H1 (cell line): Measurements from ENCODE around the gene ANXA2R. TPM values are rescaled to one million over a fixed set of nuclear protein-coding genes. Genes with fewer than 3 reads are reported as not detected.
A peak's percentile ranks its signal among the peaks of the same experiment; 100 is the strongest.

Source experiments
- CTCF ChIA-PET: fragments of 300-600 bp; sonication (Branson Sonifier 250); formaldehyde crosslinking; loops from one replicate; lab custom pipeline; 2021; ENCODE audit not compliant: partially characterized antibody; lab: Charles Lee
- POLR2A ChIA-PET: fragments of 300-600 bp; sonication (Branson Sonifier 250); formaldehyde crosslinking; loops from one replicate; lab custom pipeline; 2021; ENCODE audit warnings: inconsistent platforms; ENCODE audit not compliant: partially characterized antibody; lab: Charles Lee
- DNase-seq, 2 experiments: peaks; one replicate each; pipeline versions ENCODE4 v3.0.0 to v3.0.0-alpha.2; 2010 to 2022; ENCODE audit warnings: low spot score in 2 of 2, low read depth in 1 of 2, mixed read lengths in 1 of 2
- FAIRE-seq: peaks from 2 replicates; lab custom pipeline; 2011; peaks lifted over from hg19 to GRCh38; lab: Jason Lieb, UNC
- H2AFZ ChIP-seq: 2 replicates; pipeline ENCODE4 v1.8.1; 2012; ENCODE audit warnings: low read length, inconsistent platforms
- H2AK5ac ChIP-seq: 2 replicates; pipeline ENCODE4 v1.6.1; 2013; ENCODE audit warnings: low read depth, low read length
- H2BK120ac ChIP-seq: replicated peaks from 2 replicates; pipeline ENCODE3; 2013; ENCODE audit warnings: low read depth, low read length, inconsistent platforms
- H2BK12ac ChIP-seq: 2 replicates; pipeline ENCODE4 v1.6.1; 2013; ENCODE audit warnings: low read depth, low read length
- H2BK15ac ChIP-seq: 2 replicates; pipeline ENCODE4 v1.6.1; 2013; ENCODE audit warnings: low read length
- H2BK20ac ChIP-seq: 2 replicates; pipeline ENCODE4 v1.6.1; 2013; ENCODE audit warnings: low read length
- H2BK5ac ChIP-seq: 2 replicates; pipeline ENCODE4 v1.6.1; 2013; ENCODE audit warnings: low read depth, low read length
- H3K14ac ChIP-seq: 2 replicates; pipeline ENCODE4 v1.6.1; 2013; ENCODE audit warnings: inconsistent platforms; ENCODE audit not compliant: insufficient read length
- H3K18ac ChIP-seq: 2 replicates; pipeline ENCODE4 v1.6.1; 2013; ENCODE audit warnings: low read length; ENCODE audit errors: extremely low read depth
- H3K23ac ChIP-seq: 2 replicates; pipeline ENCODE4 v1.6.1; 2013; ENCODE audit warnings: inconsistent platforms; ENCODE audit not compliant: insufficient read length
- H3K23me2 ChIP-seq: 2 replicates; pipeline ENCODE4 v1.6.1; 2013; ENCODE audit warnings: low read depth, low read length
- H3K27ac ChIP-seq: 2 replicates; pipeline ENCODE4 v1.6.1; 2011; ENCODE audit warnings: low read depth, low read length, inconsistent platforms
- H3K27me3 ChIP-seq, 4 experiments: replicated peaks in 1 of 4; 1 replicate in 1 of 4; 2 replicates in 3 of 4; pipeline versions ENCODE4 v1.6.1 to v1.8.1; 2011 to 2013; ENCODE audit warnings: low read length in 3 of 4, mild to moderate bottlenecking in 3 of 4, inconsistent platforms in 2 of 4, mixed read lengths in 2 of 4, moderate library complexity in 1 of 4; ENCODE audit not compliant: control insufficient read depth in 3 of 4, insufficient read depth in 3 of 4; ENCODE audit errors: extremely low read depth in 1 of 4
- H3K36me3 ChIP-seq, 4 experiments: 2 replicates each; pipeline versions ENCODE4 v1.6.1 to v1.8.1; 2011 to 2013; ENCODE audit warnings: mild to moderate bottlenecking in 4 of 4, low read length in 3 of 4, moderate library complexity in 2 of 4, control low read depth in 1 of 4, inconsistent platforms in 1 of 4; ENCODE audit not compliant: insufficient read depth in 4 of 4, control insufficient read depth in 2 of 4
- H3K4ac ChIP-seq: replicated peaks from 2 replicates; pipeline ENCODE3; 2013; ENCODE audit warnings: low read length, low read depth, mixed read lengths, inconsistent platforms; ENCODE audit not compliant: insufficient read length
- H3K4me1 ChIP-seq, 4 experiments: replicated peaks in 1 of 4; 1 replicate in 1 of 4; 2 replicates in 3 of 4; pipeline versions ENCODE4 v1.6.1 to v1.8.1; 2011 to 2013; ENCODE audit warnings: low read length in 3 of 4, inconsistent platforms in 2 of 4, mixed read lengths in 1 of 4; ENCODE audit not compliant: insufficient read depth in 4 of 4, control insufficient read depth in 3 of 4
- H3K4me2 ChIP-seq, 2 experiments: 2 replicates each; pipeline versions ENCODE4 v1.6.1 to v1.8.1; 2011 to 2013; ENCODE audit warnings: low read depth in 2 of 2, low read length in 2 of 2, control low read depth in 1 of 2, inconsistent platforms in 1 of 2, mild to moderate bottlenecking in 1 of 2; ENCODE audit not compliant: insufficient read depth in 1 of 2
- H3K4me3 ChIP-seq, 4 experiments: fragments of 200-600, 300-600 bp in 1 of 4; sonication (generic), shearing (Covaris generic), sonication (Bioruptor Twin) in 1 of 4; 2 replicates each; pipeline versions ENCODE4 v1.5.1 to v1.8.1; 2011 to 2016; ENCODE audit warnings: low read length in 4 of 4, low read depth in 3 of 4, control low read depth in 2 of 4, inconsistent platforms in 2 of 4, mild to moderate bottlenecking in 2 of 4, mixed read lengths in 1 of 4, moderate library complexity in 1 of 4; ENCODE audit not compliant: insufficient read depth in 2 of 4; ENCODE audit errors: extremely low read depth in 1 of 4
- H3K56ac ChIP-seq: replicated peaks from 2 replicates; pipeline ENCODE3; 2013; ENCODE audit warnings: low read depth, mild to moderate bottlenecking, mixed read lengths, low read length, inconsistent platforms; ENCODE audit not compliant: insufficient read length
- H3K79me1 ChIP-seq: 2 replicates; pipeline ENCODE4 v1.6.1; 2013; ENCODE audit warnings: low read depth, low read length, control low read depth
- H3K79me2 ChIP-seq, 2 experiments: 2 replicates each; pipeline versions ENCODE4 v1.6.1 to v1.8.1; 2012 to 2013; ENCODE audit warnings: low read length in 2 of 2, mild to moderate bottlenecking in 2 of 2, inconsistent platforms in 1 of 2; ENCODE audit not compliant: insufficient read depth in 2 of 2, control insufficient read depth in 1 of 2
- H3K9ac ChIP-seq, 4 experiments: replicated peaks in 1 of 4; 1 replicate in 1 of 4; 2 replicates in 3 of 4; pipeline versions ENCODE4 v1.6.1 to v1.8.1; 2011 to 2013; ENCODE audit warnings: low read depth in 3 of 4, low read length in 3 of 4, control low read depth in 2 of 4, mild to moderate bottlenecking in 2 of 4, moderate library complexity in 2 of 4, inconsistent platforms in 1 of 4; ENCODE audit errors: extremely low read depth in 1 of 4
- H3K9me3 ChIP-seq, 2 experiments: 2 replicates each; pipeline versions ENCODE4 v1.6.1 to v1.8.1; 2012 to 2013; ENCODE audit warnings: mild to moderate bottlenecking in 2 of 2, moderate library complexity in 2 of 2, control low read depth in 1 of 2, inconsistent platforms in 1 of 2, low read depth in 1 of 2, low read length in 1 of 2, mixed read lengths in 1 of 2; ENCODE audit not compliant: insufficient read depth in 2 of 2
- H4K20me1 ChIP-seq, 2 experiments: replicated peaks in 1 of 2; 2 replicates each; pipeline versions ENCODE3 to v1.8.1; 2011 to 2013; ENCODE audit warnings: inconsistent platforms in 2 of 2, low read length in 2 of 2, mild to moderate bottlenecking in 1 of 2; ENCODE audit not compliant: insufficient read depth in 2 of 2, control insufficient read depth in 1 of 2
- H4K5ac ChIP-seq: 2 replicates; pipeline ENCODE4 v1.6.1; 2013; ENCODE audit warnings: low read length, low read depth, mixed read lengths, inconsistent platforms; ENCODE audit not compliant: insufficient read length
- H4K8ac ChIP-seq: 2 replicates; pipeline ENCODE4 v1.8.0; 2013; ENCODE audit warnings: mild to moderate bottlenecking, moderate library complexity, low read length, inconsistent platforms; ENCODE audit not compliant: insufficient read depth; ENCODE audit errors: extremely low read depth
- H4K91ac ChIP-seq: replicated peaks from 2 replicates; pipeline ENCODE3; 2013; ENCODE audit warnings: low read length, mixed read lengths, inconsistent platforms; ENCODE audit not compliant: insufficient read length
- BRCA1 ChIP-seq: IDR thresholded peaks from 2 replicates; pipeline ENCODE4 v1.6.1; 2012; ENCODE audit warnings: low read depth, low read length, improper control_type of control experiment
- CEBPB ChIP-seq: IDR thresholded peaks from 2 replicates; pipeline ENCODE4 v1.6.1; 2012; ENCODE audit warnings: low read depth, low read length
- E2F6 ChIP-seq: IDR thresholded peaks from 2 replicates; pipeline ENCODE4 v1.6.1; 2012; ENCODE audit warnings: inconsistent platforms
- JUND ChIP-seq: IDR thresholded peaks from 2 replicates; pipeline ENCODE4 v1.6.1; 2011; ENCODE audit warnings: mild to moderate bottlenecking, improper control_type of control experiment, low read length
- RNF2 ChIP-seq: fragments of 200-900, 300-1000 bp; sonication (generic); IDR thresholded peaks from 2 replicates; pipeline ENCODE4 v1.7.1; 2016; ENCODE audit warnings: borderline replicate concordance, low read depth, mild to moderate bottlenecking, antibody characterized with exemption, low read length; ENCODE audit not compliant: poor library complexity, severe bottlenecking; ENCODE audit errors: missing control alignments
- SAP30 ChIP-seq: fragments of 300-600 bp; sonication (generic); IDR thresholded peaks from 2 replicates; pipeline ENCODE4 v1.7.1; 2012; ENCODE audit warnings: low read length, moderate library complexity, mild to moderate bottlenecking, inconsistent platforms; ENCODE audit not compliant: insufficient read depth, insufficient replicate concordance
- SUZ12 ChIP-seq: fragments of 200-600 bp; sonication (generic); IDR thresholded peaks from 2 replicates; pipeline ENCODE4 v1.6.1; 2012; ENCODE audit warnings: mild to moderate bottlenecking, inconsistent platforms, low read length, moderate library complexity, mixed read lengths
- TAF7 ChIP-seq: optimal IDR thresholded peaks from 2 replicates; pipeline ENCODE3; 2011; ENCODE audit warnings: low read depth, mild to moderate bottlenecking, inconsistent platforms, low read length, moderate library complexity, borderline replicate concordance
- TBP ChIP-seq: IDR thresholded peaks from 2 replicates; pipeline ENCODE4 v1.6.1; 2011; ENCODE audit warnings: low read depth, low read length, improper control_type of control experiment
- TCF12 ChIP-seq: IDR thresholded peaks from 2 replicates; pipeline ENCODE4 v1.6.1; 2011; ENCODE audit warnings: low read depth, mild to moderate bottlenecking, low read length
- WGBS, 2 experiments: shearing (Covaris generic) in 1 of 2; methylation state at CpG; one replicate each; pipeline versions ENCODE4 v1.1.6 to v1.1.7; 2013 to 2015; ENCODE audit warnings: low lambda C conversion rate in 2 of 2, mixed read lengths in 2 of 2, inconsistent platforms in 1 of 2, low coverage in 1 of 2, missing lambda C conversion rate in 1 of 2; ENCODE audit not compliant: insufficient replicate concordance in 2 of 2, insufficient coverage in 1 of 2, insufficient read length in 1 of 2; ENCODE audit errors: extremely low coverage in 1 of 2, missing lambda C conversion rate in 1 of 2; 5-methylcytosine and 5-hydroxymethylcytosine counted together
- polyA plus RNA-seq, 7 experiments: library from polyadenylated mRNA; depleted of rRNA in 3 of 7; stranded (reverse) in 5 of 7; unstranded in 2 of 7; fragments of >200 nt in 5 of 7; fragments of 200-250 nt in 2 of 7; gene quantifications; 1 replicate in 5 of 7; 2 replicates in 1 of 7; 4 replicates in 1 of 7; pipeline versions ENCODE4 v1.2.1 to v1.2.3, GENCODE V29; 2011 to 2013; ENCODE audit warnings: missing spikeins in 2 of 7, mixed read lengths in 2 of 7
- total RNA-seq: library from RNA; stranded (reverse); fragmentation: NEBNext Ultra II Directional; extraction: Animal tissue kit (Norgen Biotek cat#: 25700); gene quantifications from 2 replicates; pipeline ENCODE4 v1.2.1, GENCODE V29; 2021

Gene ANXA2R
- total and polyA plus RNA-seq, 2 of the 8 experiments (the other 6 are each of a cell fraction or from before 2014, with no cell fraction given), result 0.08 to 0.17 TPM

DNA sequence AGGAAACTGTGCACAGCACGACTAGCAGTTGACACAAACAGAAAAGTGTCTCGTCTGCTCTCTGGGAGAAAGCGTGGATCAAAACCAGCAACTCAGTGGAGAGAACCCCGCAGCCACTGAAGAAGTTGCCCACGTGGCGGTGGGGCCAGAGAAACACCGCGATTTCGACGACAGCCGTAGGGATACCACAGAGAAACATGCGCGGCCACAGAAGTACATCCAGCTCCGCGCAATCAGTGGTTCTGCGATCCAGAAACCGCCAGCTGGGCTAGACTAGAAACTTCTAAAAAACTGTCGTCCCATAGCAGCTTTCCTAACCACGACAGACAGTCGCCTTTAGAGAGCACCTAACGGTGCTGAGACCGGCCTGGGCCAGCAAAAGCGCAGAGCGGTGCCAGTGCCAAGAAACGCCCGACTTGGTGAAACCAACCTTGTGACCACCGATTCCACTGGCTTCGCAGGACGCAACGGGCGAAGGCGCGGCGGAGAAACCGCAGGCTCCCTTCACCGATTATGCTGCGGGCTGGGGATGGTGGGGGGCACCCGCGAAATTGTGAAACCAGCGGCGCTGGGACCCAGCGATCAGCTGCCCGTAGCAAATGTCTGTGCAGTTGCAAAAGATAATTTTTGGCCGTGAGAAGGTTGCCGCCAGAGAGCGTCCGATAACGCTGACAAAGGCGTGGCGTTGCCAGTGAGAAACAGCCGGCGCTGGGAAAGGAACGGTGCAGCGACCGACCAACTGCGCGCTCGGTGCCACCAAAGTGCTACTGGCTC lies 2.7 kb upstream of the ANXA2R start:
- Histone ChIP-seq H2BK5ac (no peak overlapping the region), H3K79me2 (no peaks in the 10 kb centered on the region), H3K27me3 (peaks cover 55 to 87% (median 74%) of the 10 kb centered on the region in 4 experiments)
- no peak for TF ChIP-seq TAF7
- TF ChIP-seq BRCA1, result no peak
- TF ChIP-seq E2F6, result peak; percentile 88
- TF ChIP-seq JUND, result no peak
- TF ChIP-seq TBP, result no peak
- no peak for TF ChIP-seq CEBPB
- TF ChIP-seq RNF2, result peak; percentile 13
- no peak for TF ChIP-seq SAP30
- TF ChIP-seq SUZ12, result peak; percentile 95
- no peak for TF ChIP-seq TCF12

More for the DNA sequence above, 2.7 kb upstream of the ANXA2R start:
- 4% methylated on average over 58 of the region's 58 CpGs; no CpG with 5 or more reads in 1 of the 2 experiments for WGBS, 2 experiments
- Histone ChIP-seq H3K79me1 (no peaks in the 10 kb centered on the region), H4K8ac (no peak overlapping the region), H3K27ac (no peak overlapping the region), H3K9me3 (no peaks in the 10 kb centered on the region), H3K4ac (no peak overlapping the region), H3K23me2 (no peaks in the 10 kb centered on the region; the same call in 1 of the 2 replicates), H3K14ac (no peak overlapping the region), H2BK20ac (no peak overlapping the region), H4K20me1 (peaks cover 23 to 41% of the 10 kb centered on the region in 2 experiments), H2AFZ (no peak overlapping the region), H2BK15ac (no peak overlapping the region; the same call in 1 of the 2 replicates), H3K18ac (no peak overlapping the region), H4K5ac (no peak overlapping the region), H3K56ac (no peak overlapping the region), H2AK5ac (no peak overlapping the region; the same call in 1 of the 2 replicates), H2BK120ac (no peak overlapping the region), H3K4me1 (peaks cover 10 to 29% (median 14%) of the 10 kb centered on the region in 4 experiments), H3K23ac (no peak overlapping the region), H2BK12ac (no peak overlapping the region; the same call in 1 of the 2 replicates), H4K91ac (no peak overlapping the region), H3K4me2 (peak overlapping the region; percentile 72 to 84), H3K36me3 (no peaks in the 10 kb centered on the region), H3K9ac (no peak overlapping the region; a peak in 2 of 7 replicates), H3K4me3 (peak overlapping the region; percentile 25 to 57 (median 34); a peak in 6 of 8 replicates)
- DNase-seq (peak in 1 of 2 experiments; percentile 67), FAIRE-seq (no peak)
- ChIA-PET CTCF (interaction anchor here (0.8 to 2.8 kb wide), 8 partner anchors 15 to 68 kb away, joined by 3 to 23 read pairs (median 8); no protein-coding TSS in a partner anchor), POLR2A (interaction anchor here (0.8 to 3.2 kb wide), 6 partner anchors 14 to 78 kb away, joined by 3 to 17 read pairs (median 6); partner anchors contain the start of gene ZNF131)
